Fibroblast of the conjunctiva (primary cell): ENCODE data around the gene EIF5.

Experiments used
- DNase-seq: peaks from one replicate; pipeline ENCODE4 v3.0.0-alpha.2; 2010; ENCODE audit warnings: low read depth

EIF5 gene

GRCh38 chr14:103333754-103334643, at the start of gene EIF5:
Gene EIF5 (plus strand): TSS chr14:103334237. CDS start chr14:103335861, 1,624 bp downstream.
- DNase-seq: peak; percentile 98

GRCh38 chr14:103284574-103285467, 49.2 kb upstream of the EIF5 start:
- DNase-seq: no peak

- DNase-seq: no peak
Measured at GRCh38 chr14:103286460-103286859, 47.6 kb upstream of the EIF5 start.

GRCh38 chr14:103286968-103287850, 46.8 kb upstream of the EIF5 start:
- DNase-seq: no peak

GRCh38 chr14:103288076-103288766, 45.8 kb upstream of the EIF5 start:
- no peak for DNase-seq

- DNase-seq: no peak
Measured at GRCh38 chr14:103290056-103290455, 44.0 kb upstream of the EIF5 start.

- DNase-seq: no peak
Measured at GRCh38 chr14:103290494-103290893, 43.5 kb upstream of the EIF5 start.

GRCh38 chr14:103290961-103291360, 43.1 kb upstream of the EIF5 start:
- DNase-seq: no peak

- peak; percentile 35 for DNase-seq
Measured at GRCh38 chr14:103292426-103293374, 41.3 kb upstream of the EIF5 start.

- no peak for DNase-seq
Measured at GRCh38 chr14:103293465-103293864, 40.6 kb upstream of the EIF5 start.

- DNase-seq: no peak
Measured at GRCh38 chr14:103294091-103294490, 39.9 kb upstream of the EIF5 start.

- no peak for DNase-seq
Measured at GRCh38 chr14:103296007-103296406, 38.0 kb upstream of the EIF5 start.

- DNase-seq: no peak
Measured at GRCh38 chr14:103296987-103297386, 37.0 kb upstream of the EIF5 start.

- no peak for DNase-seq
Measured at GRCh38 chr14:103298620-103299019, 35.4 kb upstream of the EIF5 start.

GRCh38 chr14:103301512-103302354, 32.3 kb upstream of the EIF5 start:
- no peak for DNase-seq

- peak; percentile 32 for DNase-seq
Measured at GRCh38 chr14:103302966-103303365, 31.1 kb upstream of the EIF5 start.

- DNase-seq: no peak
Measured at GRCh38 chr14:103304706-103305105, 29.3 kb upstream of the EIF5 start.

GRCh38 chr14:103308717-103309616, 25.1 kb upstream of the EIF5 start:
- DNase-seq: no peak
